Stimulated activated CD8-positive, alpha-beta memory T cell treated with anti-CD3 and anti-CD28 coated beads, Interleukin-7, amount 100 ng/mL, for 24 hours (primary cell): ENCODE measurements around the gene MECP2.

Experiments
- DNase-seq: peaks from one replicate; pipeline ENCODE4 v3.0.0-alpha.2; 2020; ENCODE audit warnings: low read depth

The MECP2 gene

GRCh38 chrX:154032653-154033052 is 64.9 kb downstream of the MECP2 start:
- DNase-seq, result no peak

DNA sequence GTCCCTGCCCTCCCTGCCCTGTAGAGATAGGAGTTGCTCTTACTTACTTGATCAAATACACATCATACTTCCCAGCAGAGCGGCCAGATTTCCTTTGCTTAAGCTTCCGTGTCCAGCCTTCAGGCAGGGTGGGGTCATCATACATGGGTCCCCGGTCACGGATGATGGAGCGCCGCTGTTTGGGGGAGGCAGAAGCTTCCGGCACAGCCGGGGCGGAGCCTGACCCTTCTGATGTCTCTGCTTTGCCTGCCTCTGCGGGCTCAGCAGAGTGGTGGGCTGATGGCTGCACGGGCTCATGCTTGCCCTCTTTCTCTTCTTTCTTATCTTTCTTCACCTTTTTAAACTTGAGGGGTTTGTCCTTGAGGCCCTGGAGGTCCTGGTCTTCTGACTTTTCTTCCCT is 65.4 kb downstream of the MECP2 start:
- no peak for DNase-seq

GRCh38 chrX:154030715-154031305 is 66.7 kb downstream of the MECP2 start:
- DNase-seq, result no peak

DNA sequence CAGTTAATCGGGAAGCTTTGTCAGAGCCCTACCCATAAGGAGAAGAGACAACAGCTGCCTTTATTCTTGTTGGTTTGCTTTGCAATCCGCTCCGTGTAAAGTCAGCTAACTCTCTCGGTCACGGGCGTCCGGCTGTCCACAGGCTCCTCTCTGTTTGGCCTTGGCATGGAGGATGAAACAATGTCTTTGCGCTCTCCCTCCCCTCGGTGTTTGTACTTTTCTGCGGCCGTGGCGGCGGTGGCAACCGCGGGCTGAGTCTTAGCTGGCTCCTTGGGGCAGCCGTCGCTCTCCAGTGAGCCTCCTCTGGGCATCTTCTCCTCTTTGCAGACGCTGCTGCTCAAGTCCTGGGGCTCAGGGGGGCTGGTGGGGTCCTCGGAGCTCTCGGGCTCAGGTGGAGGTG is 67.3 kb downstream of the MECP2 start:
- DNase-seq, result no peak

DNA sequence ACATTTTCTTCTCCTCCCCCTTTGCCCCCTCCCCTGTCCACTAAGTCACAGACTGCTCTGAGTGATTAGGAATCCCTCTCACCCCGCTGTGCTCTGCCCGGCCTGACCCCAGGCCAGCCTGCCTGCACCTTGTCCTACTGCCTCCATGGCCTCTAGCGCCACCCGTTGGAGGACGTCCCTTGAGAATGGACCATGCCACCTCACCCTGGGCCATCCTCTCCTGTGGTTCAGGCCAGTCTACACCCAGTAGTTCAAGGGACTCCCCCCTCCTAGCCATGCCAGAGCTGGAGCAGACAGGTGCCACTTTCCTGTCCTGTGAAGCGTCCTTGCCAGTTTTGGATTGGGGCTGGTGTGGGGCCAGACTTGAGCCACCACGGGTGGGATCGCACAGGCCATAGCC is 68.1 kb downstream of the MECP2 start:
- DNase-seq, result no peak

GRCh38 chrX:154028502-154029184 is 68.9 kb downstream of the MECP2 start:
- DNase-seq, result no peak

DNA sequence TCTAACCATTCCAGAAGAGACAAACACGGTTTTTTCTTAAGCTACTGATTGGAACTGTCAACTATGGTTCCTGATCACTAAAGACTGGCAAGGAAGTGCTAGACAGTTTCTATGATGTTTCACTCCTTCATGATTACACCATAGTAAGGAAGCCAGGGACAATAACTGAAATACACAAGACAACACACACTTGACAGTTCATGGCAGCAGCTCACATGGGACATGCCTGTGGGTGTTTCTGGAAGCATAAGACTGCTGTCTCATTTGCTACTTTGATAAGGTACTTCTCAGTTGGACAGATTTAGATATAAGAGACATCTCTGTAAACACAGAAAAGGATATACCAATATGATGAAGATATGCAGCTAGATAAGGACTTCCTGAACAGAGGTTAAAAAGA is 69.5 kb downstream of the MECP2 start:
- no peak for DNase-seq

DNA sequence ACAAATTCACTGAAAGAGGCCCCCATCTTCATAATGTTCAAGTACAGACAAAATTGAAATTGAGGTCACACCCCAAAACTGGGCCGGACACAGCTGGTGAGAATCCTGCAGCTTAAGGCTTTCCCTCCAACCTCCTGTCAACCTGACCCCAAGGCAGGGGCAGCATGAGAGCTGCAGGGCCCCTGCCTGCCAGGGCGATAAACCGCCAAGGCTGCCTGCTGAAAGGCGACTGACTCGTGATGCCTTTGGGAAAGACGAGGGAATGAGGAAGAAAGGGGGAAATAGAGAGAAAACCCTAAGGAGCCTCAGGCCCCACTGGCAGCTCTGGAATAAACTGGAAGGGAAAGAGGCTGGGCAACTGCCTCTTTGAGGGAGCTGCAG is 70.5 kb downstream of the MECP2 start:
- DNase-seq, result no peak

DNA sequence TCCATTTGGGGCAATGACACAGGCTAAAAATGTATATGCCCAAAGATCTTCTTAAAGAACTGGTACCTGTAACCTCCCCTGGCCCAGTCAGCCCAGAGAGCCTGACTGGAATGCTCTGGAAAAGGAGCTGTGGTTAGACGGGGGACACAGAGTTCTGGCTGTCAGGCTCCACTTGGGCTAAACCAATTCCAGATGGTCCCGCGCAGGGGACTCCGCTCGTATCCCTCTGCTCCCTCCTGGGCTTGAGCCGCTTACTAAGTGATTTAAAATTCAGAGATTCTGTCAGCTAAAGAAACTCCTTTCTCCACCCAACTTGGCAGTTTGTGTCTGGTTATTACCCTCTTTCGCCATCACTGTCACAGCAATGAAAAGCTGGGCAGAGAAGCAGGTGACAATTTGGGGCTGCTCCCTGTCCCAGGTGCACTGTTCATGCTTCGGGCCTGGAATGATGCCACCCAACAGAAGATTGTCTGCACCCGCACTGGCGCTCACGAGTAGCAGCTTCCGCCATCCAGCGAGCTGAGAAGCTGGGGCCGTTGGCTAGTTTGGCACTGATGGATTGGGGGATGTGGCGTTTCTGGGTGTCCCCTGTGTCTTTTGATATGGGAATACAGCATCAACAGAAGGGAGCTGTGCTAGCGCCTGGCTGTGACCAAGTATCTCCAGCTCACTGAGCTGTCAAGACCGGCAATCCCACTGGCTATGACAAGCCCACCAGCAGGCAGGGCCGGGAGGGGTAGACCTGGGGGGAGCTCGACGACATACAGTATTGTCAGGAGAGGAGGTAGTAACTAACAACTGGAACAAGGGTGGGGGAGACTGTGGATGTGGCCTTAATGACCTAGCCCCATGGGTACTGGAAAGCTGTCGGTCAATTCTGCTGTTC is 71.1 kb downstream of the MECP2 start:
- no peak for DNase-seq

GRCh38 chrX:154025230-154025629 is 72.3 kb downstream of the MECP2 start:
- DNase-seq, result no peak

GRCh38 chrX:154024271-154024670 is 73.2 kb downstream of the MECP2 start:
- no peak for DNase-seq

DNA sequence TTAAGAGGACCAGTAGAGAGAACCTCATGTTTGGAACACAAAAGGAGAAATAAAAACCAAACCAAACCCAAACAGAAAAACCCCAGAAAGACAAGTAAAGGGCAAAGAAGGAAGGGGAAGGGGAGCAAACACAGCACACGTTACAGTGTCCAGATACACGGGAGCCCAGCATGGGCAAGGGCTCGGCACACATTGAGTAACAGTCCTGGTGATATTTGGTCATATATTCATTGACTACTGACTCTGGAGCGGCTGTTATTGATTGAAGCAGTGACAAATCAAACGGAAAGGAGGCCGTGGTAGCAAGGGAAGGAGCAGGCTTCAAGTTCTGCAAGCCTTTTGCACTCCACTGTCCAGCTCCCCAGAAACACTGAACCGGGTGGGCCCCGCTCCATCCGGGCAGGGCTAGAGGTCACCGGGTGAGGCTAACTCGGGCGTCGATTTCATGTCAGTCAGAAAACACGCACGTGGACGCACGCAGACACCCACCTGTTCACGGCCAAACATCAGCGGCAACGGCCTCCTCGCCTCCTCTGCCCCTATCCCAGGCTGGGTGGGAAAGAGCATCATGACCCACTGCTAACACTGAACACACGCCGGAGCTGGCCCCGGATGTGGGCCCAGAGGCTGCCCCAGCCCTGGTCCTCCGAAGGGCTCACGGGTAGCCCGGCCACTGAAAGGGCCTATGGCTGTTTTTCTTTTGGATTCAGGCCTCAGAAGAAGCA is 74.1 kb downstream of the MECP2 start:
- no peak for DNase-seq

GRCh38 chrX:154022108-154022507 is 75.4 kb downstream of the MECP2 start:
- DNase-seq, result no peak

GRCh38 chrX:154021131-154021611 is 76.3 kb downstream of the MECP2 start:
- no peak for DNase-seq

DNA sequence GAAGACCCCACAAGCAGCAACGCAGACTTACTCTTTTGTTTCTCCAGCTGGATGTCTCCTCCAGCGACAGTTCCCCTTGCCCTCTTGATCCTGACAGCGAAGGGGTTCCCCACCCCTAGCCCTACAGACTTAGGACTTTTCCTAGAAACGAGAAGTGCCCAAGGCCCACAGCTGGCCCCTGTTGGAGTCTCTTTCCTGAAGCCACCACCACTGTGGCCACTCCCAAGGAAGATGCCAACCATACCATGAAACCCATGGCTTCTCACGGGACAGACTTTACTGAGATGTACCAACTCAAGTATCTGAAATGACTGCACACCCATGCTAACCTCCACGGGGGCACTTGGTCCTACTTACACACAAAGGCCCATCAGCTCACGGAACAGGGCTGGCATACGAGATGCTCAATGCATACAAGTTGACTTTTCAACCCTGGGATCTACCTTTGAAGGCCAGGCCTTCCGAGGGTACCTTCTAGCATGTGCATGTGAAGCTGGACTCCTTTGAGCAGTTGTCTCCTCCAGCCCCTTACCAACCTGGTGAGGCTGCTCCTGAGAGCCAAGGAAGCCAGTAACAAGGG is 76.9 kb downstream of the MECP2 start:
- no peak for DNase-seq

DNA sequence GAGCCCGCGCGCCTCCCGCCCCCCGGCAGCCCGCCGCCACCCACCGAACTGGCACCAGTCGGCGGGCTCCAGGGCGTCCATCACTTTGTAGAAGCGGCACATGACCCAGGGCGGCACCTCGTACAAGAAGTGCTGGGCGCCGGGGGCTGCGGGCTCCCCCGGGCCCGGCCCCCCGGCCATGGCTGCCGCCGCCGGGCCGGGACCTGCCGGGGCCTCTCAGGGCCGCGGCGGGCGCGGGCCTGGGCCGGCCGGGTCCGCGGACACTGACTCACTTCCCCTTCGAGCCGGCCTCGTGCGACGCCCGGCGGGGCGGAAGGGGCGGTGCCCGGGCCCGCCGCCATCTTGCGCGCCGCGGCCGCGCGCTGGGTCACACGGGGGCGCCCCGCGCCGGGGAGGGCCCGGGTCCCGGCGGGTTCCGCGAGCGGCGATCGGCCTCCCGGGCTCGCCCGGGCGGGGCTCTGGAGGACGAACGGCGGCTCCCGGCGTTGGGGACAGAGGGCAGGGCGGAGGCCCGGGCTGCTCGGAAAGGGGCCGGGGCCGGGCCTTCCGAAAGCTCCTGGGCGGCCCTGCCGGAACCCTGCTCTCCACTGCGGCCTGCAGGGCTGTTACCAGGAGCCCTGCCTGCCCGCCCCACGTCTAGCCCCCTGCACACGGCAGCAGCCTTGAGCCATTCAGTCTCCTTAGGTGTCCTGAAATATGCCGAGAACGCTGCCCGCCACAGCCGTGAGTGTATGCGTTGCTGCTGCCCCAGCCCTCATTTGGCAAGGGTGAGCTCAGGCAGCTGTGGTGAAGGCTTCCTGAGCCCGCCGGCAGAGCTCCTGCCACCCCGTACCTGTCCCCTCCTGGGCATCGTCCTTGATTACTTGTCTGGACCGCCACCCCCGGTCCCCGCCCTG is 77.6 kb downstream of the MECP2 start, which contains the start of gene IRAK1:
Gene IRAK1 (minus strand): TSS at position 270 of the 896 bp plus-strand sequence. CDS start 90 bp downstream, at position 180.
- no peak for DNase-seq

GRCh38 chrX:154019061-154019621 is 78.4 kb downstream of the MECP2 start:
- DNase-seq, result no peak

- no peak for DNase-seq
Observed at GRCh38 chrX:154018518-154019060, 78.9 kb downstream of the MECP2 start.

DNA sequence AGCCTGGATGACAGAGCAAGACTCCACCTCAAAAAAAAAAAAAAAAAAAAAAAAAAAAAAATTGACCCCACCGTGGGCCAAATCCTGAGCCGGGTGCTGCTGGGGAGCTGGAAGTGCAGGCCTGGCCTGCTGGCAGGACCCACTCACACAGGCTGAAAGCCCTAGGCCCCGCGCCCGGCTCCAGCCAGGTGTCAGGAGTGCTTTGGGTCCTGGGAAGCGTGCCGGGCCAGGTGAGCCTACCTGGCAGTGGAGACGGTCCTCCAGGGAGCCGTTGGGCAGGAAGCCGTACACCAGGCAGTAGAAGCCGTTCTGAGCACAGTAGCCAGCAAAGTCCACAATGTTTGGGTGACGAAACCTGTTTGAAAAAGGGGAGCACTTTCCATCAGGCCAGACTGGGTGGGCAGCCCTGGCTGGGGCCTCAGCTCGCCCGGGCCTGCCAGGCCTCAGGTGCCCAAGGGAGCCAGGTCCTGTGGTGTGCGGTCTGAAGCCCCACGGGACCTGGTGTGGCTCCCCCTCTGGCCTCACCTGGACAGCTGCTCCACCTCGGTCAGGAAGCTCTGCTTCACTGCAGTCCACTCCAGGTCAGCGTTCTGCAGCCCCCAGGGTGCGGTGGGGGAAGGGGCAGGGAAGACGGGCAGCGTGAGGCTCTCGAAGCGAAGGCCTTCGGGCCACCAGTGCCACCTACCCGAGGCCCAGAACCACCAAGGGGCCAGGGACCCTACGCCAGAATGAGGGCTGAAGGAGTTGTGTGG is 79.6 kb downstream of the MECP2 start:
- DNase-seq, result no peak
